Epithelial cell of proximal tubule (primary cell): ENCODE measurements around the gene MYO3B. TPM values are rescaled to one million over a fixed set of nuclear protein-coding genes. Genes with fewer than 3 reads are reported as not detected.

Experiments
- DNase-seq: peaks from one replicate; pipeline ENCODE4 v3.0.0-alpha.2; 2011; ENCODE audit warnings: low read depth
- H3K4me3 ChIP-seq: 2 replicates; pipeline ENCODE4 v1.5.1; 2011; ENCODE audit warnings: low read depth, mild to moderate bottlenecking, low read length
- CTCF ChIP-seq: conservative IDR thresholded peaks from 2 replicates; pipeline ENCODE4 v1.5.1; 2012; ENCODE audit warnings: low read depth, mild to moderate bottlenecking, low read length
- total RNA-seq: library from RNA; depleted of rRNA; stranded (reverse); fragments of >200 nt; gene quantifications from 2 replicates; pipeline ENCODE4 v1.2.3, GENCODE V29; 2015

The MYO3B gene
- total RNA-seq, 1 donor from 2014 or later: 0.35 TPM

- no peak for DNase-seq
- H3K4me3 ChIP-seq: no peak overlapping the region
- no peak for TF ChIP-seq CTCF
Observed at GRCh38 chr2:170306293-170306873, 128.4 kb downstream of the MYO3B start.

- TF ChIP-seq CTCF: no peak
- no peak for DNase-seq
- no peak overlapping the region for H3K4me3 ChIP-seq
Observed at GRCh38 chr2:170307052-170307451, 129.1 kb downstream of the MYO3B start.

- TF ChIP-seq CTCF: no peak
- H3K4me3 ChIP-seq: no peak overlapping the region
- DNase-seq: no peak
Observed at GRCh38 chr2:170307555-170308351, 129.8 kb downstream of the MYO3B start.

- no peak for DNase-seq
- no peak for TF ChIP-seq CTCF
- H3K4me3 ChIP-seq: no peak overlapping the region
Observed at GRCh38 chr2:170310876-170311502, 133.0 kb downstream of the MYO3B start.

GRCh38 chr2:170313347-170313991 is 135.5 kb downstream of the MYO3B start:
- no peak for DNase-seq
- TF ChIP-seq CTCF: no peak
- no peak overlapping the region for H3K4me3 ChIP-seq

GRCh38 chr2:170313992-170314348 is 136.0 kb downstream of the MYO3B start:
- no peak for DNase-seq
- H3K4me3 ChIP-seq: no peak overlapping the region
- no peak for TF ChIP-seq CTCF
